WTC11 (cell line): ENCODE results near the gene POLR2L. TPM values are rescaled to one million over a fixed set of nuclear protein-coding genes. Genes with fewer than 3 reads are reported as not detected.

Source experiments
- ATAC-seq: fragments of 200-7000 bp; cut with Tn5 transposase; 2 replicates; pipeline ENCODE4 v1.10.0; 2021; ENCODE audit warnings: mild to moderate bottlenecking, moderate library complexity
- CTCF ChIA-PET: fragments of 300-600 bp; sonication (Branson Sonifier 250); formaldehyde crosslinking; loops from one replicate; lab custom pipeline; 2021; ENCODE audit warnings: antibody characterized with exemption; lab: Charles Lee
- POLR2A ChIA-PET: fragments of 350-600 bp; sonication (Branson Sonifier 250); formaldehyde crosslinking; loops from one replicate; lab custom pipeline; 2021; ENCODE audit warnings: antibody characterized with exemption; lab: Charles Lee
- DNase-seq: peaks from one replicate; pipeline ENCODE4 v3.0.0; 2021; ENCODE audit warnings: low spot score
- H3K27ac Mint-ChIP-seq: 2 replicates; pipeline ENCODE4 v1.8.0; 2021; ENCODE audit warnings: mixed read lengths
- H3K27me3 Mint-ChIP-seq: 2 replicates; pipeline ENCODE4 v1.8.0; 2021; ENCODE audit warnings: low read depth, mild to moderate bottlenecking, moderate library complexity, mixed read lengths
- H3K36me3 Mint-ChIP-seq: 2 replicates; pipeline ENCODE4 v1.8.0; 2021; ENCODE audit warnings: mixed read lengths
- H3K4me1 Mint-ChIP-seq: 2 replicates; pipeline ENCODE4 v1.8.0; 2022; ENCODE audit warnings: mixed read lengths
- H3K4me3 Mint-ChIP-seq: 2 replicates; pipeline ENCODE4 v1.8.0; 2021; ENCODE audit warnings: mild to moderate bottlenecking, moderate library complexity, mixed read lengths
- H3K9me3 Mint-ChIP-seq: 2 replicates; pipeline ENCODE4 v1.8.0; 2021; ENCODE audit warnings: mixed read lengths
- AR ChIP-seq: fragments of 250-450 bp; sonication (Bioruptor Pico); IDR thresholded peaks from 2 replicates; pipeline ENCODE4 v1.9.0; 2021; ENCODE audit warnings: mild to moderate bottlenecking
- E2F4 ChIP-seq: sonication (generic); formaldehyde crosslinking; IDR thresholded peaks from 2 replicates; pipeline ENCODE4 v1.8.1; 2022; ENCODE audit warnings: low read depth, mild to moderate bottlenecking, moderate library complexity, missing genetic modification reagents, borderline replicate concordance
- ELF4 ChIP-seq: sonication (generic); formaldehyde crosslinking; IDR thresholded peaks from 2 replicates; pipeline ENCODE4 v1.8.1; 2022; ENCODE audit warnings: low read depth, mild to moderate bottlenecking, moderate library complexity, missing genetic modification reagents
- ERG ChIP-seq: fragments of 250-450 bp; sonication (Bioruptor Pico); IDR thresholded peaks from 2 replicates; pipeline ENCODE4 v1.8.0; 2021; ENCODE audit warnings: mild to moderate bottlenecking
- FOXP1 ChIP-seq: sonication (generic); formaldehyde crosslinking; IDR thresholded peaks from 2 replicates; pipeline ENCODE4 v1.8.0; 2022; ENCODE audit warnings: missing genetic modification reagents, mild to moderate bottlenecking, moderate library complexity, borderline replicate concordance
- GABPB1 ChIP-seq: sonication (generic); formaldehyde crosslinking; IDR thresholded peaks from 2 replicates; pipeline ENCODE4 v1.8.1; 2023; ENCODE audit warnings: mild to moderate bottlenecking, missing genetic modification reagents
- HMGA2 ChIP-seq: fragments of 250-450 bp; sonication (Bioruptor Pico); IDR thresholded peaks from 2 replicates; pipeline ENCODE4 v1.4.0; 2021; ENCODE audit warnings: mild to moderate bottlenecking, moderate library complexity
- HMGXB4 ChIP-seq: sonication (generic); formaldehyde crosslinking; IDR thresholded peaks from 2 replicates; pipeline ENCODE4 v1.8.1; 2023; ENCODE audit warnings: mild to moderate bottlenecking, moderate library complexity, missing genetic modification reagents
- JUN ChIP-seq: sonication (generic); formaldehyde crosslinking; IDR thresholded peaks from 2 replicates; pipeline ENCODE4 v1.8.0; 2023; ENCODE audit warnings: mild to moderate bottlenecking, missing genetic modification reagents
- MAX ChIP-seq: sonication (generic); formaldehyde crosslinking; IDR thresholded peaks from 2 replicates; pipeline ENCODE4 v1.8.0; 2022; ENCODE audit warnings: mild to moderate bottlenecking, missing genetic modification reagents
- MYBL2 ChIP-seq: sonication (generic); formaldehyde crosslinking; IDR thresholded peaks from 2 replicates; pipeline ENCODE4 v1.8.1; 2023; ENCODE audit warnings: mild to moderate bottlenecking, moderate library complexity, missing genetic modification reagents
- NFE2L1 ChIP-seq: sonication (generic); formaldehyde crosslinking; IDR thresholded peaks from 2 replicates; pipeline ENCODE4 v1.8.1; 2023; ENCODE audit warnings: missing genetic modification reagents
- NR3C1 ChIP-seq: sonication (generic); formaldehyde crosslinking; conservative IDR thresholded peaks from 2 replicates; pipeline ENCODE4 v1.8.1; 2023; ENCODE audit warnings: low read depth, mild to moderate bottlenecking, missing genetic modification reagents
- PREB ChIP-seq: sonication (generic); formaldehyde crosslinking; IDR thresholded peaks from 2 replicates; pipeline ENCODE4 v1.8.1; 2022; ENCODE audit warnings: mild to moderate bottlenecking, missing genetic modification reagents, moderate library complexity, borderline replicate concordance
- TCF7 ChIP-seq: sonication (generic); formaldehyde crosslinking; IDR thresholded peaks from 2 replicates; pipeline ENCODE4 v1.8.0; 2022; ENCODE audit warnings: mild to moderate bottlenecking, low read depth, missing genetic modification reagents, moderate library complexity
- TEAD4 ChIP-seq: sonication (generic); formaldehyde crosslinking; IDR thresholded peaks from 2 replicates; pipeline ENCODE4 v1.8.0; 2022; ENCODE audit warnings: mild to moderate bottlenecking, missing genetic modification reagents
- TP53 ChIP-seq: sonication (generic); formaldehyde crosslinking; IDR thresholded peaks from 2 replicates; pipeline ENCODE4 v1.8.1; 2023; ENCODE audit warnings: mild to moderate bottlenecking, missing genetic modification reagents
- ZBTB21 ChIP-seq: sonication (generic); formaldehyde crosslinking; IDR thresholded peaks from 2 replicates; pipeline ENCODE4 v1.8.1; 2023; ENCODE audit warnings: mild to moderate bottlenecking, missing genetic modification reagents, borderline replicate concordance
- ZNF138 ChIP-seq: sonication (generic); formaldehyde crosslinking; conservative IDR thresholded peaks from 2 replicates; pipeline ENCODE4 v1.8.1; 2022; ENCODE audit warnings: mild to moderate bottlenecking, moderate library complexity, missing genetic modification reagents
- ZNF263 ChIP-seq: sonication (generic); formaldehyde crosslinking; IDR thresholded peaks from 2 replicates; pipeline ENCODE4 v1.8.1; 2022; ENCODE audit warnings: low read depth, mild to moderate bottlenecking, moderate library complexity, missing genetic modification reagents
- ZNF396 ChIP-seq: fragments of 250-450 bp; sonication (Bioruptor Pico); IDR thresholded peaks from 2 replicates; pipeline ENCODE4 v1.8.0; 2021; ENCODE audit warnings: mild to moderate bottlenecking, moderate library complexity, borderline replicate concordance
- ZNF423 ChIP-seq: fragments of 250-450 bp; sonication (Bioruptor Pico); IDR thresholded peaks from 2 replicates; pipeline ENCODE4 v2.1.2; 2022; ENCODE audit warnings: mild to moderate bottlenecking, moderate library complexity
- total RNA-seq: library from RNA; stranded (reverse); gene quantifications from 3 replicates; pipeline ENCODE4 v1.2.3, GENCODE V29; 2021

Gene POLR2L
- total RNA-seq, 1 experiment from 2014 or later = 152 TPM

- TF ChIP-seq E2F4 (CRISPR knock-in tag) = no peak
- TF ChIP-seq NFE2L1 = no peak
- no peak for TF ChIP-seq PREB
- no peak for TF ChIP-seq NR3C1 (CRISPR knock-in tag)
- TF ChIP-seq ELF4 (CRISPR knock-in tag) = no peak
- TF ChIP-seq ZNF396 (CRISPR knock-in tag) = no peak
- TF ChIP-seq FOXP1 (CRISPR knock-in tag) = no peak
- no peak for TF ChIP-seq ZNF263 (CRISPR knock-in tag)
- no peak for TF ChIP-seq TCF7 (CRISPR knock-in tag)
- no peak for TF ChIP-seq MAX (CRISPR knock-in tag)
- TF ChIP-seq AR = no peak
- TF ChIP-seq TEAD4 = no peak
- no peak for TF ChIP-seq JUN (CRISPR knock-in tag)
These were observed 13.7 kb downstream of the POLR2L start (continued) for GRCh38 chr11:828506-829175.

GRCh38 chr11:827897-828192 lies 14.5 kb downstream of the POLR2L start, which contains the start of gene CRACR2B:
TSS of gene CRACR2B (plus strand) at chr11:827919. CDS start at chr11:828608, 689 bp downstream.
- ATAC-seq = no peak
- TF ChIP-seq ERG (CRISPR knock-in tag) (no peak), ZNF263 (CRISPR knock-in tag) (no peak)
- TF ChIP-seq, all 79 proteins: peak for 0
- Mint-ChIP-seq H3K36me3 (no peaks in the 10 kb centered on the region), H3K4me3 (peak within 1 kb of the TSS; percentile 76), H3K4me1 (peaks cover 40% of the 10 kb centered on the region), H3K9me3 (no peaks in the 10 kb centered on the region), H3K27ac (peak within 1 kb of the TSS; percentile 58), H3K27me3 (peaks cover 30% of the 10 kb centered on the region)
- CTCF ChIA-PET = interaction anchor here (0.8 to 7.7 kb wide), 5 partner anchors 9 to 49 kb away, joined by 3 to 82 read pairs (median 16); partner anchors contain the start of genes PNPLA2, POLR2L and TSPAN4
- DNase-seq = no peak
- POLR2A ChIA-PET = interaction anchor here (1.1 to 4.7 kb wide), 4 partner anchors 8 to 19 kb away, joined by 4 to 38 read pairs (median 5); partner anchors contain the start of genes PNPLA2 and RPLP2

GRCh38 chr11:827146-827896 lies 15.0 kb downstream of the POLR2L start:
- Mint-ChIP-seq H3K27ac (peak overlapping the region; percentile 58), H3K9me3 (no peaks in the 10 kb centered on the region), H3K36me3 (no peaks in the 10 kb centered on the region), H3K27me3 (peaks cover 29% of the 10 kb centered on the region), H3K4me3 (peak overlapping the region; percentile 76), H3K4me1 (peaks cover 39% of the 10 kb centered on the region)
- CTCF ChIA-PET = interaction anchor here (0.8 to 7.7 kb wide), 5 partner anchors 9 to 49 kb away, joined by 3 to 82 read pairs (median 16); partner anchors contain the start of genes PNPLA2, POLR2L and TSPAN4
- POLR2A ChIA-PET = interaction anchor here (1.1 to 4.7 kb wide), 4 partner anchors 8 to 18 kb away, joined by 4 to 38 read pairs (median 5); partner anchors contain the start of genes PNPLA2 and RPLP2
- ATAC-seq = peak; percentile 7
- peak; percentile 77 for DNase-seq
- TF ChIP-seq GABPB1 = 0 out of 2 replicates have a peak, but pooled peaks have one; percentile 49
- TF ChIP-seq ZNF138 (CRISPR knock-in tag) = no peak
- no peak for TF ChIP-seq MYBL2
- no peak for TF ChIP-seq ZNF423 (CRISPR knock-in tag)
- peak; percentile 86; the same call in 1 of the 2 replicates for TF ChIP-seq TP53
- TF ChIP-seq ZBTB21 = peak; percentile 47; the same call in 1 of the 2 replicates
- TF ChIP-seq HMGXB4 (CRISPR knock-in tag) = peak; percentile 48; the same call in 1 of the 2 replicates
- no peak for TF ChIP-seq HMGA2 (CRISPR knock-in tag)
